Stimulated activated CD8-positive, alpha-beta memory T cell treated with anti-CD3 and anti-CD28 coated beads, Interleukin-2, amount 100 ng/mL, for 48 hours (primary cell): ENCODE measurements around the gene CLCN2.

Experiments
- DNase-seq, 2 donors: peaks; one replicate each; pipeline ENCODE4 v3.0.0-alpha.2; 2020; ENCODE audit warnings: low read depth in 2 of 2

Gene CLCN2

DNA sequence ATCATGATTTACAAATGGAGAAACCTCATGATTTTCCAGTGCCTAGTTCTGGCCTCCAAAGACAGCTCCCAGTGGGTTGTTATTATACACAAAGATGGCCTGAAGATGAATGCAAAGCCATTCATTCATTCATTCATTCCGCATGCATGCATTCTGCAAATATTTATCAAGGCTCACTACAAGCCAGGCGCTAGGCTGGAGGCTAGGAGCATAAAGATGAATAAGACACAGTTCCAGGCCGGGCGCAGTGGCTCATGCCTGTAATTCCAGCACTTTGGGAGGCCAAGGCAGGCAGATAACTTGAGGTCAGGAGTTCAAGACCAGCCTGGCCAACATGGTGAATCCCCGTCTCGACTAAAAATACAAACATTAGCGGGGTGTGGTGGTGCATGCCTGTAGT lies 64.8 kb downstream of the CLCN2 start:
- DNase-seq = no peak
